HTR-8/SVneo (cell line): ENCODE measurements around the gene SLC16A6.
"Not testable (repeated sequence)": the region's sequence is repeated elsewhere in the genome, so short reads cannot be mapped to it uniquely, and the experiment has no call there.

Experiments
- DNase-seq: peaks from one replicate; pipeline ENCODE4 v3.0.0; 2011; ENCODE audit warnings: low spot score, mixed read lengths; ENCODE audit not compliant: insufficient read length
- FAIRE-seq: peaks from 2 replicates; lab custom pipeline; 2011; peaks lifted over from hg19 to GRCh38; lab: Jason Lieb, UNC

The SLC16A6 gene, protein sequence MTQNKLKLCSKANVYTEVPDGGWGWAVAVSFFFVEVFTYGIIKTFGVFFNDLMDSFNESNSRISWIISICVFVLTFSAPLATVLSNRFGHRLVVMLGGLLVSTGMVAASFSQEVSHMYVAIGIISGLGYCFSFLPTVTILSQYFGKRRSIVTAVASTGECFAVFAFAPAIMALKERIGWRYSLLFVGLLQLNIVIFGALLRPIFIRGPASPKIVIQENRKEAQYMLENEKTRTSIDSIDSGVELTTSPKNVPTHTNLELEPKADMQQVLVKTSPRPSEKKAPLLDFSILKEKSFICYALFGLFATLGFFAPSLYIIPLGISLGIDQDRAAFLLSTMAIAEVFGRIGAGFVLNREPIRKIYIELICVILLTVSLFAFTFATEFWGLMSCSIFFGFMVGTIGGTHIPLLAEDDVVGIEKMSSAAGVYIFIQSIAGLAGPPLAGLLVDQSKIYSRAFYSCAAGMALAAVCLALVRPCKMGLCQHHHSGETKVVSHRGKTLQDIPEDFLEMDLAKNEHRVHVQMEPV

DNA sequence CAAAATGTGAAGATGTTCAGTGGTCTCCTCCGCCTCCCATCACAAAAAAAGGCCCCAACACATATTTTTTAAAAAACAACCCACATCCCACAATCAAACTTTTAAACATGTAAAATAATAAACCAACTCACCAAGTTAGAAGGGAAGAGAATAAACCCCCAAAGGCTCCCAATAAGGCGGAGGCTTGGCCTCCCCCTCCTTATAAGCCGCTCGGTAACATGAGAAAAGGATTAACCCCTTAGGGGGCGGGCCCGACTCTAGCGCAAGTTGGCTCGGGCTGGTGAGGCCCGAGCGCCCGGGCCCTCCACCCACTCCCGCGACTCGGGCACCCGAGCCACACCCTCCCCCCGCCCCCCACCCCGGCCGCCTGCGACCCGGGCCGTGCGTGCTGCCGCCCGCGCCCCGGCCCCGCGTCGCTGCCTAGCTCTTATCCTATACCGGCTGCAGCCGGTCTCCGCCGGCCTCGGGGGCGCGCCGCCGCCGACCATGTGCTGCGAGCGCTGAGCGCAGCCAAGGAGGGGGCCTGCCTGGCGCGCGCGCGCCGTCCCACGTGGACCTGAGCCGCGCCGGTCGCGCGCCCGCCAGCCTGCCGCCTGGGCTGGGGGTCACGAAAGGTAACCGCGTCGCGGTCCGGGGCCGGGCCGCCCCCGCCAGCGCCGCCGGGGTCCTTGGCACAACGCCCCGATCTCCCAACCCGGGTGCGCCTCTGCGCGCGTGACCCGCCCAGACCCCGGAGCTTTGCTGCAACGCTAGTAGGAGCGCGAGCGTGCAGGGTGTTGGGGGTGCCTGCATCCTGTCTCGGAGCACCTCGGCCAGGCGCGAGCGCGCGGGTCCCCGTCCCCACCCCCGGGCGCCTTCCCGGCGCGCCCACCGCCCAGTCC, at the start of gene SLC16A6, which contains the start of gene ARSG:
TSS of gene SLC16A6 (minus strand) at position 173 of the 881 bp plus-strand sequence. CDS start 12,807 bp downstream, outside the sequence.
TSS of gene ARSG (plus strand) at position 541 of the 881 bp plus-strand sequence. CDS start 15,999 bp downstream, outside the sequence.
- FAIRE-seq = peak; percentile 63
- DNase-seq = peak; percentile 74

DNA sequence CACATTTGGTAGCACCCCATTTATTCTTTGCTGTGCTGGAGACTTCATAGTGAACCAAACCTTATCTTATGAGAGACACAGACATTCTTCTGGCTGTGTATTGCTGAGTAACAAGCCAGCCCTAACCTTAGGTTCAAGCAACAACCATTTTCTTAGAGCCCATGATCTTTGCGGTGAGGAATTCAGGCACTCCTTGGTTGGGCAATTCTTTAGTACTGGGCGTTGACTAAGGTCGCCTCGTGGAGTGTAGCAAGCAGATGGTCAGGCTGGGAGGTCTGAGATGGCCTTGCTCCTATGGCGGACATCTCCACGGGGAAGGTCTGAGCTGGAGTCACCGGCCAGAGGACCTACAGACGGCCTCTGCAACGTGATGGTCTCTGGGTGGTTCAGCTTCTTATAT, 43.5 kb upstream of the SLC16A6 start:
- no peak for DNase-seq
- FAIRE-seq = no peak

DNA sequence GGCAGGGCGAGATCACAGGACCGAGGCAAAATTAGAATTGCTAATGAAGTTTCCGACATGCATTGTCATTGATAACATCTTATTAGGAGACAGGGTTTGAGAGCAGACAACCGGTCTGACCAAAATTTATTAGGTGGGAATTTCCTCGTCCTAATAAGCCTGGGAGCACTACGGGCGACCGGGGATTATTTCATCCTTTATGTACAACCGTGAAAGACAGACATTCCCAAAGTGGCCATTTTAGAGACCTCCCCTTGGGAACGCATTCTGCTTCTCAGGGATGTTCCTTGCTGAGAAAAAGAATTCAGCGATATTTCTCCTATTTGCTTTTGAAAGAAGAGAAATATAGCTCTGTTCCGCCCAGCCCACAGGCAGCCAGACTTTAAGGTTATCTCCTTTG, 41.0 kb upstream of the SLC16A6 start:
- FAIRE-seq = not testable (repeated sequence)

DNA sequence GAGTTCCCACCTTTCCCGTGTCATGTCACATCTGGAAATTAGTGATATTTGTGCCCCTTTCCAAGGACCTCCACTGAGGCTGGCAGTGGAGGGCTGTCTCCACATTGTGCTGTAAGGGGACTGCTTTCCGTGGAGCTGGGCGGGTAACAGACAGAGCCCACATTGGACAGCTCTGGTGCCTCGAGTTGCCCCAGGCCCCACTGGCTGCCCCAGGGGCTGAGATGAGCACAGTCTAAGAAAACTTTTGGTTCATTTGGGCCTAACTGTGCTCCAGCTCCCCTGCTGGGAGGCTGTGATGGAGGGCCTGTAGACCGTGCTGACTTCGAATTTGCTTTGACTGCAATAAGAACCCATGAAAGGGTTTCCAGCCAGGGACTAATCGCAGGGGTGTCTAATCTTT, 38.4 kb upstream of the SLC16A6 start:
- FAIRE-seq (no peak), DNase-seq (no peak)

More for the DNA sequence above, 41.0 kb upstream of the SLC16A6 start:
- not testable (repeated sequence) for DNase-seq

DNA sequence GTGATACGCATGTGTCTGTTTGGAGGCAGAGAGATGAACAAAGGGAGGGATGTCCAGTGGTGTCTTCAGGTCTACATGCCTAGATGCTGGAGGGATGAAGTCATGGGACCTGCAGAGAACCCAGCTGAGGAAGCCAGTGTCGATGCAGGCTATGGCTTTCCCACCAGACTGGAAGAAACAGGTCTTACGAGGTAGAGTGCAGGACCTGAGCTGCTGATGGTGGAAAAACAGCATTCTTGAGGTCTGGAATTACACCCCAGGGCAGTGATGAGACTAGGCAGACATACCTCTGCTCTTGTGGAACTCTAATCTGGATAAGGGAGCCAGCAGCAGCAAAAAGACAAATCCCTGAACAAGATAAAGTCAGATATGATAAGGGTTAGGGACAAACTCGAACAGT, 37.7 kb upstream of the SLC16A6 start:
- no peak for DNase-seq
- no peak for FAIRE-seq

DNA sequence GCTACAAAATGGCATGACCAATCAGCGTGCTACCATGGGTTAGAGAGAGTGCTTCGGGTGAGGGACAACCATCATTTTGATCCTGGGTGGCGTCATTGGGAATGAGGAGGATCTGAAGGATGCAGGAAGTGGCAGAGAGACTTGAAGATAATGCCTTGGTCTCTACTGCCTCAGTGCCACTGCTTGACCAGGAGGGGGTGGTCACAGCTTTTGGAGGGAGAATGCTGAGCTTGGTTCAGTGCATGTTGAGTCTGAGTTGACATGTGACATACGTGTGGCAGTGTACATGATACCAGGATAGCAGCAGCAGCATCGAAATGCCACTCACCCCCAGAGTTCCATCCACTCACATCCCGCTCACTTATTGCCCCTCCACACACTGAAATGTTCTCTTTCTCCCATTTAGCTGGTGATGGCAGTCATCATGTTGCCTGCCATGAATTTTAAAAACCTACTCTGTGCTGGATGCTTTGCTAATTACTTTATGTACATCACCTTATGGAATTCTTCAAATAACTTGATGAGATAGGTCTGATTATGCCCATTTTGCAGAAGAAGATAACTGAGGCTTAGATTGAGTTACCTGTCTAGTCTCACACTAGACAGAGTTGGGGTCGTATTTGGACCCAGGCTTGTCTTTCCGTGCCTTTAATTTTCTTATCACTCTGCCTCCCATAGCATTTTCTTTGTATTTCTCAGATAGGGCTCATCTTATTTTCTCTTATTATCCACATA, 37.1 kb upstream of the SLC16A6 start:
- peak; percentile 13 for FAIRE-seq

DNA sequence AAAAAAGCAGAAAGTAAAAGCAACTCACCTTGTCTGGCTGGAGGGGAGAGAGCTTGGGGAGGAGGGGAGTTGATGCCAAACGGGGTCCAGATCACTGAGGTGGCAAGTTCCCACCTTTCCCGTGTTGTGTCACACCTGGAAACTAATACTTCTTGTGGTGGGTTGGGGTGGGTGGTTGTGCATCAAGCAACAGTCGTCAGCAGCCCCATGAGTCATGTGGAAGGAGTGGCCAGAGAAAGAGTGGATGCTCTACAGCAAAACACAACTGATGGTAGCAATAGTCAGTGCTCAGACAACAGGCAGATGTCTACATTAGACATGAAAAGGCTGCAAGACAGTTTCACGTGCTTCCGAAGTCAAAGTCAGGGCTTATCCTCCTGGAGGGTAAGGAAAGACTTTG, 35.8 kb upstream of the SLC16A6 start:
- FAIRE-seq = no peak
- no peak for DNase-seq

More for the DNA sequence above, 37.1 kb upstream of the SLC16A6 start:
- DNase-seq = no peak

DNA sequence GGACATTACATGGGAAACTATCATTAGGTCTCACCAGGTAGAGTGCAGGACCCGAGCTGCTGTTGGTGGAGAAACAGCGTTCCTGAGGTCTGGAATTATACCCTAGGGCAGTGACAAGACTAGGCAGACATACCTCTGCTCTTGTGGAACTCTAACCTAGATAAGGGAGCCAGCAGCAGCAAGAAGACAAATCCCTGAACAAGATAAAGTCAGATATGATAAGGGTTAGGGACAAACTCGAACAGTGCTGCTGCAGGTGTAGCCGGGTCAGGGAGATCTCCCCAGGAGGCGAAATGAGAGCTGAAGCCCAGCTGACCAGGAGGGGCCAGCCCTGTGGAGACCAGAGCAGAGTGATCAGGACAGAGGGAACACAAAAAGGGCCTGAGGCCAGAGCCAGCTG, 35.0 kb upstream of the SLC16A6 start:
- peak; percentile 55 for FAIRE-seq

DNA sequence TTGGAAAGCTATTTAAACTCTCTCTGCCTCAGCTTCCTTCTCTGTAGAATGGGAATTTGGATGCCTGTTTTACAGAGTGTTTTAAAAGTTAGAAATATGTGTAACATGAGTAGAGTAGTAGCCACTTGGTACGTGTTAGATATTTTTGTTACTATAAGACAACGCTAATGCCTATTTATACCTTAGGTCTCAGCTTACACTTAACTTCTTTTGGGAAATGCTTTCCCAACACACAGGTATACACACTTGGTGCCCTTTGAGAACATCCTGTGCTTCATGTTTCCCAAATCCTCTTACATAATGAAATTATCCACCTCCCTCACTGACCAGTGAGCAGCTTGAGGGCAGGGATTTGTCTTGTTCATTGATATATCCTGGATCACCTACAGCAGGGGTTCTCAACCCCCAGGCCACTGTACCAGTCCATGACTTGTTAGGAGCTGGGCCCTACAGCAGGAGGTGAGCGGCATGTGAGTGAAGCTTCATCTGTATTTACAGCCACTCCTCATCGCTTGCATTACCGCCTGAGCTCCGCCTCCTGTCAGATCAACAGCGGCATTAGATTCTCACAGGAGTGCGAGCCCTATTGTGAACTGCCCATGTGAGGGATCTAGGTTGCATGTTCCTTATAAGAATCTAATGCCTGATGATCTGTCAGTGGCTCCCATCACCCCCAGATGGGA, 33.9 kb upstream of the SLC16A6 start:
- DNase-seq (no peak), FAIRE-seq (no peak)

More for the DNA sequence above, 35.0 kb upstream of the SLC16A6 start:
- DNase-seq = no peak

DNA sequence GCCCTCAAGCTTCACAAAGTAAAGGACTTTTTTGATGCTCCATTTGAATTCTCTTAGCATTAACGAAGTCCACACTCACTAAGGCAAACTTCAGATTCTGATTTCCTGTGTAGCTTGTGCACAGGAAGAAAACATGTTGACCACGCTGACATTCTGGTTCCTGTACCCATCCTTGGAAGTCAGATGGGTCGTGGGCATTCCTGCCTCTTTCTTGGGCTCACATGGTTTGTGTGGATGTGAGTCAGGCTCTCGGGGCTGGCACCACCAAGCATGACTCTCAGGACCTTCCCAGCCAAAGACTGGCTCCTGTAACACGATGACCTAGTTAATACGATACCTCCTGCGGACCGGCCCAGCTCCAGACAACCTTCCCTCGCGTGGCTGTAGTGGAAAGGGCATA, 33.2 kb upstream of the SLC16A6 start:
- no peak for FAIRE-seq

DNA sequence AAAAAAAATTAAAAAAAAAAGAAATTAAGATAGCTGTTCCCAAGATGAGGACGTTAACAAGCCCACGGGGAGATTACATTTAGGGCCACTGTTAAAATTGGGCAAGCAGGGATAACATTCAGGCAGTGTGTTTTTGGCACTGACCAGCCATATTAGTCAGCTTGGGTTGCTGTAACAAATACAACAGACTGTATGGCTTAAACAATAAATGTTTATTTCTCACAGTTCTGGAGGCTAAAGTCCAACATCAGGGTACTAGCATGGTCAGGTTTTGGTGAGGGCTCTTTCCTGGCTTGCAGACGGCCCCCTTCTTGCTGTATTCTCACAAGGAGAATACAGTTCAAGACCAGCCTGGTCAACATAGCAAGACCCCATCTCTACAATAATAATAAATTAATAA, 31.7 kb upstream of the SLC16A6 start:
- no peak for DNase-seq
- no peak for FAIRE-seq

More for the DNA sequence above, 33.2 kb upstream of the SLC16A6 start:
- DNase-seq = no peak

DNA sequence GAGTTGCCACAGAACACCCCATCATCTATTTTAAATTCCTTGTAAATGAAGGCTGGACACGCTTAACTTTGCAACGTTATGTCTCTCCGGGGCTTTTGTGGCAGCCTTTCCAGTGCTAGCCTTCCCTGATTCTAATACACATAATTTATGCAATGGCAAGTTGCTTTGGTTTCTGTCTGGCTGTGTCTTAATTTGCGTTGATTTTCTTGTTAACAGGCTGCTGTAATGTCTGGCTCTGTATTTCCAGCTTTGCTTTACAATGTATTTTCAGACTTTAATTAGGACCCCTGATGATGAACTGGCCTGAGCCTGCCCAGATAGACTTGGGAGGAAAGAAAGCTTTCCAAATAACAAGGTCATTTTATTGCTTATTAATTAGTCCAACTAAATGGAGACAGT, 30.6 kb upstream of the SLC16A6 start:
- no peak for FAIRE-seq
- no peak for DNase-seq

DNA sequence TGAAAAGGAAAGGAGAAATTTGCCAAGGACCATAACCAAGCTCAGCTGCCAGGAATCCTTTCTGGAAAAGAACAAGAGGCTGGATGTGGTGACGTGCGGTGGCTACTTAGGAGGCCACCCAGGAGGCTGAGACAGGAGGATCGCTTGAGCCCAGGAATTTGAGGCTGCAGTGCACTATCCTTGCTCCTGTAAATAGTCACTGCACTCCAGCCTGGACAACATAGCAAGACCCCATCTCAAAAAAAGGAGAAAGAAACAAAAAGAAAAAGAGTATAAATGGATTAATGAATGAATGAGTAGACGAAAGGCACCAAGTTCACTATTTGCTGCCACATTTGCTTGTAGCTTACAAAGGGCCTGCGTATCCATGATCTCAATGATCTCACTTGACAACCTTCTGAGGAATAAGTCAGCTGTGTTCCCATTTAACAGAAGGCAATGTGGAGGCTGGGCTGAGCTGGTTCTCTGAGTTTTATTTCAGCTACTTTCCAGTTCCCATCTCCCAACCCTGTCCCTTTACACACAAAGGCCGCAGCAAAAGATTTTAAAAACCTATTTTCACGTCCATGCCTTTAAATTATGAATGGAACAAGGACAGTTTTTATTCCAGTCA, 30.1 kb upstream of the SLC16A6 start:
- DNase-seq (no peak), FAIRE-seq (no peak)

DNA sequence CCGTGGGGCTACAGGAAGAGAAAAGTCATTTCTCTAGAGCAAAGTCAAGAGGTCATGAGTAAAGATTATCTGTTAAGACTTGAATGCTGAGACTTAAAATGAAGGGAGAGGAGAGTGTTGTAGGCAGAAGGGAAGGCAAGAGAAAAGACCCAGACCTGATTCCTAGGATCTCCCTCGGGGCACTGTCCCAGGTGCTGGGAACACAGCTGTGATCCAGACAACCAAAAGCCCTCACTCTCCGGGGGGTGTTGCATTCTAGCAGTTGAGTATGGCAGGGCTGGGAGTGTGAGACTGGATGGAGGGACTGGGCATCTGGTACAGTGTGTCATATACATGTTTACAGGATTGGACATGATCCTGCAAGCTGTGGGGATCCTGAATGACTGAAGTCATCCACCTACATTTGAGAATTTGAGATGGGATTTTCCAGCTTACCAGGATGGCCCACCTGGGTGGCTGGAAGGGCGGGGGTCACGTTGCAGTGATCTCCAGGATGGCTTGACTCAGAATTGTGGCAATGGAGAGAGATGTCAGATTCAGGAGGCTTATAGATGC, 29.5 kb upstream of the SLC16A6 start:
- FAIRE-seq = no peak
- no peak for DNase-seq

DNA sequence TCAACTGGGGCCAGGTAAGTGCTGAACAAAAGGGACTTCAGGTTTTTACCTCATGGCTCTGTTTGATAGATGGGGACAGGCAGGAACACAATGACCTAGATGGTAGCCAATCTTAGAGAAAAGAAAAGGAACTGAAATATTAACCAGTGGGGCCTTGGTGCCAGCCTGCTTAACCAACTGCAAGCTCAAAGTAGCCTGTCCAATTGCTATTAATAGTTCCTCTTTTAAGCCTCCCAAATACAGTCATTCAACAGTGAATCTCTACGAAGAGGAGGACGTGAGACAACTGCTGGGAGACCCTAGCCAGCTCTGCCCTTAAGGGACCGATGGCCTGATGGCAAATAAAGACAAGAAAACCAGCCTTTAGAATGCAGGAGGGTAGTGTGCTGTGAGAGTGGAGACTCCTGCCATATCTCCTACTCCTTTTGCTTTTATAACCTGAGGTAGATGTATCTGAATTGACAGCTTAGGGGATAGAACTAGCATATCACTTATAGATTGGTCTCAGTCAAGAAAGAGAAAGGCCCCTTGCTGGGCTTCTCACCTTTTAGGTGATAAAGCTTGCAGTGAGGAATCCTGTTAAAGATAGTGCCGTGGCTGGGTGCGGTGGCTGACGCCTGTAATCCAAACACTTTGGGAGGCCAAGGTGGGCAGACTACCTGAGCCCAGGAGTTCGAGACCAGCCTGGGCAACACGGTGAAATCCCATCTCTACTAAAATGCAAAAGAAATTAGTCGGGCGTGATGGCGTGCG, 28.7 kb upstream of the SLC16A6 start:
- no peak for FAIRE-seq

DNA sequence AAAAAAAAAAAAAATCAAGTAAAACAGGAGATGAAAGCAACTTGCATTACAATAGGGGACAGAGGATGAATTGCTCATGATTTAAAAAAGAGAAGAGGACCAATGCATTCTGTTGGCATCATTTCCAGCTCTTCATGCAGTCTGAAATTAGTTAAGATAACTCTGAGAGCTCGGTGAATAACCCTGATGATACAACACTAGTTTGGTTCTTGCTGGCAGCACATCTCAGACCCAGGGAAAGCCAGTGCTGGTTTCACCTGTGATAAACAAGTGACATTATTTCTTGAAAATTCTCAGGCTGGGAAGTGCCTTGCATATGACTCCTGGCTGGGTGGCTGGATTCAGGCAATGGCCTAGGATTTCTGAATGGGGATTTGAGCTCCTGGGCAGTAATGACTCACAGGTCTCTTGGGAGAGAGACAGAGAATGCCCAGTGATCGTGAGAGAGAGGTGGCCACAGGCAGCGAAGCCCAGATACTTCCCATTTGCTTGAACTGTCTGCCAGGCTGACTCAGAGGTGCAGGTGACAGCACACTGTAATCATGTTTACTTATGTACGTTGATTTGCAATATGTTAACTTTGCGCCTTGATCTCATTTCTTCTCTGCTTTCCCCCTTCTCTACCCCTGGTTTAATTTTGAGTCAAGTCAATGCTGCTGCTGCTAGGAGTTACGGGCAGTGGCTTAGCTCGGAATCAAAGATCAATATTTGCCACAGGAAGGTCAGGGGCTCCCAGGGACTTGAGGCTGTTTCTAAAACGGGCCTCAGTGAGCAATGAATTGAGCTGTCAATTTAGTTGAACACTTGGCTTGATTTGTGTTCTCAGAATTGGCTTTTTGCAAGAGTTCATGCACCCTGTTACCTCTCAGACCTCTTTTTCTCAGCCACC, 27.4 kb upstream of the SLC16A6 start:
- FAIRE-seq (peak; percentile 23), DNase-seq (peak; percentile 53)

More for the DNA sequence above, 28.7 kb upstream of the SLC16A6 start:
- no peak for DNase-seq

DNA sequence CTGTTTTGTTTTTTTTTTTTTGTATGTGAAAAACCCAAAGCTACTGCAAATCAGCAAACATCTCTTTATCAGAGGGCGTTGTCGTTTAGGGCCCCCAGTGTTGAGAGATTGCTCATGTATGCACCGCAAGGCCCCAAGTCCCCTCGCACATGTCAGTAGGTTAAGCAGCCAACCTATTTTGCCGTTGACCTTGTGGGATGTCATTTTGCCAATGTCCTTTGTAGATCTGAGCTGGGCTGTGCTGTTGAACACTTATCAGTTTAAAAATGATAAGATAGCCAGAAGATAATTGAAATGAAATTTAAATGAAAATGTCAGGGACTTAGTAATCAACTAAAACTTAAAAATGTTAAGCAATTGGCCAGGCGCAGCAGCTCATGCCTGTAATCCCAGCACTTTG, 26.5 kb upstream of the SLC16A6 start:
- DNase-seq = no peak
- no peak for FAIRE-seq
